Hematopoietic multipotent progenitor cell (in vitro differentiated cells): Measurements from ENCODE around the gene GTF2F2. TPM values are rescaled to one million over a fixed set of nuclear protein-coding genes. Genes with fewer than 3 reads are reported as not detected.

Experiments used
- DNase-seq, 3 donors: peaks; one replicate each; pipeline ENCODE4 v3.0.0-alpha.2; 2011 to 2015; ENCODE audit warnings: low read depth in 2 of 3, low spot score in 2 of 3
- total RNA-seq: library from RNA; depleted of rRNA; stranded (reverse); fragments of >200 nt; gene quantifications from one replicate; pipeline ENCODE4 v1.2.3, GENCODE V29; 2012

The GTF2F2 gene, protein sequence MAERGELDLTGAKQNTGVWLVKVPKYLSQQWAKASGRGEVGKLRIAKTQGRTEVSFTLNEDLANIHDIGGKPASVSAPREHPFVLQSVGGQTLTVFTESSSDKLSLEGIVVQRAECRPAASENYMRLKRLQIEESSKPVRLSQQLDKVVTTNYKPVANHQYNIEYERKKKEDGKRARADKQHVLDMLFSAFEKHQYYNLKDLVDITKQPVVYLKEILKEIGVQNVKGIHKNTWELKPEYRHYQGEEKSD
- 9.7 TPM for total RNA-seq

DNA sequence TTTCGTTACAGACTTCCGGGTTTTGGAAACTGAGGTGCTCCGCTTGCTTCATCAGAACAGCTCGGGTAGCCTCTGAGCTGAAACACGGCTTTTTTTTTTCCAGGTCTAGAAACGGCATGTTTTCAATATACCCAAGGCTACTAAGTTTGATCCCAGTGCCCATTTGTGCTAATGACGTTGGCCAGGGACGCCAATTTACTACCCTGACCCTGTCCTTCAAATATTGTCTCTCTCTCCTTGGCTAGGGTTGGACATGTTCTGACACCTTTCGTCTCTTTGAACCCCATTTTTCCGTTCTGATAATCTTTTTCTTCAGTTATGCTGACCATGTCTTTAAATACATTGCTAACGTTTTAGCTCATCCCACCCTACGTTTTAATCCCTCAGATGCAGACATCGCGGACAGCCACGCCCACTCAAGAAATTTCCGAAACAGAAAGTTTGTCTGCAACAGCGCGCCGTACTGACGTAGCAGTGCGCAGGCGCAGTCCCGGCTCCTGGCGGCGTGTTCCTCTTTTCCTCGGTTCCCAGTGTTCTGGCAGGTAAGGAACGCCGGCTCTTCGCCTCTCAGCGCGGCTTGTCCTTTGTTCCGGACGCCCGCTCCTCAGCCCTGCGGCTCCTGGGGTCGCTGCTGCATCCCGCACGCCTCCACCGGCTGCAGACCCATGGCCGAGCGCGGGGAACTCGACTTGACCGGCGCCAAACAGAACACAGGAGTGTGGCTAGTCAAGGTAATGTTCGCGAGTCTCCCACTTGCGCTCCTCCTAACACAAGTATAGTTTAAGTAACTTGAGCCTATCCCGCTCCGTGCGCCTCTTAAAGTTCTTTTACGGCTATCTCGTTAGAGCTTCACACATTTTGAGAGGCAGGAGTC, at the start of gene GTF2F2:
Gene GTF2F2 (plus strand): TSS at position 520 of the 874 bp plus-strand sequence. CDS start 146 bp downstream, at position 666.
- peak; percentile 78 to 91 (median 90) for DNase-seq

DNA sequence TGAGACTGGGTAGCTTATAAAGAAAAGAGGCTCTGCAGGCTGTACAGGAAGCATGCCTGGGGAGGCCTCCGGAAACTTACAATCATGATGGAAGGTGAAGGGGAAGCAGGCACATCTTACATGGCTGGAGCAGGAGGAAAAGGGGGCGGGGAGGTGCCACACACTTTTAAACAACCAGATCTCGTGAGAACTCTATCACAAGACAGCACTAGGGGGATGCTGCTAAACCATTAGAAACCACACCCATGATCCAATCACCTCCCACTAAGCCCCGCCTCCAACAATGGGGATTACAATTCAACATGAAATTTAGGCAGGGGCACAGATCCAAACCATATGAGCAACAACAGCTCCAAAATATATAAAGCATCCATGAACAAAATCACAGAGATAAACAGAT, 46.5 kb upstream of the GTF2F2 start:
- no peak for DNase-seq

DNA sequence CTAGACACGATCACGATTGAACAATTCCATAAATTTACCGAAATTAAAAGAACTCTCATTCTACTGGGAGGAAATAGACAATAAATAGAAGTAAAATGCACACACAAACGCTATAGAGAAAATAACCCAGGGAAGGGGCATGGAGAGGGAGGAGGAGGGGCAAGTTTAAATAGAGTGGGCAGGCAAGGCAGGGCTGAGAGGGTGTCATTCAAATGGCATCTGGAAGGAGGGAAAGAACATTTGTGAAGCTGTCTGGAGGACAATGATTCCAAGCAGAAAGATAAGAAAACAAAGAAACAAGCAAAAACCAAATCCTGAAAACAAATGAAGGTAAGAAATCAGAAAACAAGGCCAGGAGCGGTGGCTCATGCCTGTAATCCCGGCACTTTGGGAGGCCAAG, 45.6 kb upstream of the GTF2F2 start:
- no peak for DNase-seq

DNA sequence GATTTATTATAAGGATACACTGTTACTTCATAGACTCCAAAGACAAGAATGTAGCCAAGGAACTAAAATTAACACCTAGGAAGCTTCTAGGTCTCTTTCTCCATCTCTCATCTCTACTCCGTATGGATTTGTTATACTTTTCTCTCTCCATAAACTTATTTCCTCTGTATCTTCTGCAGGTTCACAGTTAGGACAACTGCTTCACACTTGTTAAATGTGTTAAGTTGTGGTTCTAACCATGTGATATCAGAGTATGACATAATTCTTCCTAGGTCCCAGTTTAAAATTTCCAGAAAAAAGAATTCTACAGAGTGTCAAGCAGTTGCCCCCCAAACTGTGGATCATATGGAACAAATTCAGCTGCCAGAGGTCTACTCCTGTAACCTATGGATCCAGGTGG, 42.3 kb upstream of the GTF2F2 start:
- no peak for DNase-seq

DNA sequence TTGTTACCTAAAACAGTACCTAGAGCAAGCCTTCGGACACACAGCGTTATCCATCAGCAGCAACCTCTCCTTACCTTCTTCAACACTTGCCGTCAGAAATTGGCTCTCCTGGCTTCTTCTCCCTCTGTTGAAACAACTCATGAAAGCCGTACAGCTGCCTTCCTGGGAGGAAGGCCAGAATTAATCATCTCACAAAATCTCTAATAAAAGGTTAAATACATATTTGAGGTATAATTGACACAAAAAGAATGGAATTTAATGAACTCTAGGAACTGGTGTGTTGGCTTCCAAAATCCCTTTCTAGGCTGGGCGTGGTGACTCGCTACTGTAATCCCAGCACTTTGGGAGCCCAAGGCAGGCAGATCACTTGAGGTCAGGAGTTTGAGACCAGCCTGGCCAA, 37.3 kb upstream of the GTF2F2 start:
- DNase-seq = no peak

DNA sequence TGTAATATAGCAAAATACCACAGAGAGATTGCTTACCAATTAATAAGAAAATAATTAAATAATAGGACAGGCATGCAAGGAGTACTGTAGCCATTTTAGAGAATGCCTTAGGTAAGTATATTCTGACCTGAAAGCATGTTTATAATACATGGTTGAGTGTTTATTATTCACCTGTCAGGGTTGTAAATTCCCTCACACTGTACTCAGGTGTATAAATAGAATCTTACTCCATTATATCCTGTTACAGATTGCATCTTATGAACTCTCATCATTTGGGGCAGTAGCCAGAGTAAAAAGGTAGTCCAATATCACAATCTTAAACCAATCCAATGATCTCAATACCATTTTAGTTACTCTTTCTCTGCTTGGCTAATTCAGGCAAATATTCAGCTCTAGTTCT, 35.8 kb upstream of the GTF2F2 start:
- DNase-seq = no peak

DNA sequence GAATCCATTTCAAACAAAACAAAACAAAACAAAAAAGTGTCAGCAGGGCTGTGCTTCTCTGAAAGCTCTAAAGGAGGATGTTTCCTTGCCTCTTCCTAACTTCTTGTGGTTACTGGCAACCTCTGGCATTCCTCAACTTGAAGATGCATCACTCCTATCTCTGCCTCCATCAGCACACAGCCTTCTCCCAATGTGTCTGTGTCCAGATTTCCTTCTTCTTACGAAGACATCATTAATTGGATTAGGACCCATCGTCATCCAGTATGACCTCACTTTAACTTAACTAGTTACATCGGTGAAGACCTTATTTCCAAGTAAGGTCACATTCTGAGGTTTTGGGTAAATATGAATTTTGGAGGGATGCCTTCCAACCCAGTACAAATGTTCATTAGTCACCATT, 33.8 kb upstream of the GTF2F2 start:
- no peak for DNase-seq

DNA sequence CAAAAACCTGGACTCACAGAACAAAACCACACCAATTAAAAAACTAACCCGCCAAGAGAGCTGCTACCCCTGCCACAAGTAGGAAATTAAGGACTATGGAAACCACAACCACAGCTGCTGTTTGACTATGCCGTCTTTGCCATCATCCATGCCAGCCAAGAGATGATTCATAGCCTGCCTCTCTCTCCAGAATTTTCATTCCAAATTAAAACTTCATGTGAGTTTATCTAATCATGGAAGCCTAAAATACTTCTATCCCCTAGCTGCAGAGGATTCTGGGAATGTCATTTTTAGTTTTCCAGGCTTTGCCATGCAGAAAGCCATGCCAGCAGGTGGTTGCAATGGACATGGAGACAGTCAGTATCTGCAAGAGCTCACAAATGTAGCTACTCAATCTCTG, 27.6 kb upstream of the GTF2F2 start:
- DNase-seq = peak in 2 of 3 donors; percentile 43 to 78

DNA sequence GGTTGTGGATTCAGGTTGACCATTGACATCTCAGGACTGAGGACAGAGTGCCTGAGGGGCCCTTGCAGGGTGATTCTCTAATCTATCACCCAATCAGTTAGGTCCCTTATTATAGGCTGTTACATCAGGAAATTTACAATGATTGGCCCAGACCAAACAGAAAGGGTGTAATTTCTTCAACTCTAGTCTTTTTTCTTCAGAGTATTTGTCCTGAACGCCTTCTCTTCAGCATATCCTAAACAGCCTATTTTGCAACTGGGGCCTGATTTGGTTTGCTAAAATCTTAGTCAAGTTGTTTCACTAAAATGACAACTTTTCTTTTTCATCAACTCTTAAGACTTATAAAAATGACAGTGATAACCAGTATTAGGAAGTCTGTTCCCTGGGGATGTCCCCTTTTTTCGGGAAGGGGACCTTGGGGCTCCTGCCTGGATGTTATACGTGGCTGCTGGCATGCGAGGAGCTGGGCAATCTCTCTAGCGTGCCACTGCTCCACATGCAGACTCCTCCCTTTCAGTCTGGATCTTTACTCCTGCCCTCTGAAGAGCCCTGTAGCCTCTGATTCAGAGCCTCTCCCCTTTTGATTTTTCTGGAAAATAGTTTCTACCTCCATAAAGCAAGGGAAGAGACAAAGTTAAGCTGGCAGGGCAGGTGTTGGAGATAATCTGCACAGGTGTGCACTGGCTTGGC, 19.6 kb upstream of the GTF2F2 start:
- DNase-seq = no peak

DNA sequence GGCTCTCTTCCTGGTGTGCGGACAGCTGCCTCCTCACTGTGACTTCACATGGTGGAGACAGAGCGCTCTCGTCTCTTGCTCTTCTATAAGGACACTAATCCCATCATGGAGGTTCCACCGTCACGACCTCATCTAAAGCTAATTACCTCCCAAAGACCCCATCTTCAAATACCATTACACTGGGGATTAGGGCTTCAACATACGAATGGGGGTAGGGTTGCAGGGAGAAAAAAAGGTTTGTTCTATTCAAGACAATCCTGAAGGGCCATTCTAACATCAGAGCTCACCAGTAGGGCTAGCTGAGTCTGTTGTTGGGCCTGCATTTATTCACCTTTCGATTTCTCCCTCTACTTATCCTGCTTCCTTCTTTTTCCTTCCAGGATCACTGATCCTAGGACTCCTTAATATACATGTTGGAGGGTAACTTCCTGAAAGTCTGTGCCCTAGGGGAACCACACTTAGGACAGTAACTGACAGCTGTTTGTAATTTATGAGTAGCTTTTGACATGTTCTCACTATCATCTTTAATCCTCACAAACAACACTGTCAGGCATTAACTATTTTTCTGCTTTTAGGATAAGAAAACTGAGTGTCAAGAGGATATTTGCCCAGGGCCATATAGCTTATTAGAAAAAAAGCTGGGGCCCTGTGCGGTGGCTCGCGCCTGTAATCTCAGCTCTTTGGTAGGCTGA, 18.8 kb upstream of the GTF2F2 start:
- DNase-seq = no peak

DNA sequence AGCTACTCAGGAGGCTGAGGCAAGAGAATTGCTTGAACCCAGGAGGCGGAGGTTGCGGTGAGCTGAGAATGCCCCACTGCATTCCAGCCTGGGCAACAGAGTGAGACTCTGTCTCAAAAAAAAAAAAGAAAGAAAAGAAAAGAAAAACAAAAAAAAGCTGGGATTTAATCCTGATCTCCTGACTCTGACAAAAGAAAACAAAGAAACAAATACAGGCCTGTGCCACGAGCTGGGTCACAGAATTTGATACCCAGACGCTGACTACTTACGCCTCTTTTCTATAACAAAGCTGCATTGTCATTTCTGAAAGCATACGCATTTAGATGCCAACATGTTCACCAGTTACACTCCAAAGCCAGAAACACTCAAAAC, 18.2 kb upstream of the GTF2F2 start:
- DNase-seq = no peak

DNA sequence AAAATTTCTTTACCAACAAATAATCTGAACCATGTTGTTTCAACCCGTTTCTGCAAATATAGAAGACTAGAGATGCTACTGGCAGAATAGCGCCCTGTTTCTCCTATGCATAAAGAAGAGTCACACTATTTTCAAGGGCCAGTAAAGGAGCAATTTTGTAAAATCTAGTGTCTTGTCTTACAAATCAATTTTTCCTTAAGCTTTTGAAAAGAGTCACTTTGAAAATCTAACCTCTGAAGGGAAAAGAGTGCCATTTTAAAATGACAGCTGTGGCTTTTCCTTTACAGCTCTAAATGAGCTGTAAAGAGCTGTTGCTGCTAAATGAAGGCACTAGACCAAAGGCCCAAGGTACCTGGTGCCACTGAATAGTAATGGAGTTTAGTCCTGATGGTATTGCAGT, 16.9 kb upstream of the GTF2F2 start:
- DNase-seq = no peak

DNA sequence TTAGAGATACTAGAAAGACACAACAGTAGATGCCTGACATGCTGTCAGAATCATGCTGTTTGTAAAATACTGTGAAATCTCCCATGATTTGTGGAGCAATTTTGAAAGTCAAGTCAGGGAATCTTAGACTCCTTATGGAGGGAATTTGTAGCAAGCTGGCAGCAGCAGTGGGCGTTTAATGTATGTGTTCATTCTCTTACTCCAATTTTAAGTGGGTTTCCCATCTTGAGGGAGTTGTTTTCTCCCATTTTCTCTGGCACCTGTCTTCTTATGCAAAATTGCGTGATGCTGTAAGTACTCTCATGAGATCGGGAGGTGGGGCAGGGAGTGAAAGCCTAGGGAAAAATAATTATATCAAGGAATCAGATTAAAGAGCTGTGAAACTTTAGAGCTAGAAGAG, 16.0 kb upstream of the GTF2F2 start:
- DNase-seq = no peak

DNA sequence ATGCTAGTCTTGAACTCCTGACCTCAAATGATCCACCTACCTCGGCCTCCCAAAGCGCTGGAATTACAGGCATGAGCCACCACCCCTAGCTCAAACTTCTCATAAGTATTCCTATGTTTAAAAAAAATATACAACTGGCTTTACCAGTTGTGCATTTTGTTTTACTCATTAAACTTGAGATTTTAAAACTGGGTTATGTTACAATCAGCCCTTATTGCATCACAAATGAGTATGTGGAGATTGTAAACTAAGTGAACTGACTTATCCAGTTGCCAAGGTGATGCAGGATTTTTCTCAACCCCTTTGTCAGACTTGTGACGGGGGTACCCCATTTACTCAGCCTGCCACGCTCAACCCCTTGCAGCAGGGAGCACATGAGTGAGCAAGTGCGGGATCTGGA, 14.4 kb upstream of the GTF2F2 start:
- no peak for DNase-seq

DNA sequence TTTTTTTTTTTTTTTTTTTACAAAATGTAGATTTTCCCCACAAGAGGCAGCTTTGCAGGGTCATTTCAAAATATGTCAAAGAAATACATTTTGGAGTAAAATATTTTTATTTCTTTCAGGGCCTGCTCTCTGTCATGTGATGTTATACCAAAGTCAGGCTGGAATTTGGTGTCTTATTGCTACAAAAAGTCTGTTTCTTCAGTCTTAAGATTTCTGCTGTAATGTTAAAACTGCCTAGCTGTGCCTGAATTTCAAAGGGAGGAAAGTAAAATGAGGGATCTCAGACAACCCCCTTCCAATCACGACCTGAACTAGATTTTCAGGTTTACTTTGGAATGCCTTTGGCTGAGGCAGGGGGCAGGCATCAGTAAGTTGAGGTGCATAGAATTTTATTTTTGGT, 12.8 kb upstream of the GTF2F2 start:
- no peak for DNase-seq

DNA sequence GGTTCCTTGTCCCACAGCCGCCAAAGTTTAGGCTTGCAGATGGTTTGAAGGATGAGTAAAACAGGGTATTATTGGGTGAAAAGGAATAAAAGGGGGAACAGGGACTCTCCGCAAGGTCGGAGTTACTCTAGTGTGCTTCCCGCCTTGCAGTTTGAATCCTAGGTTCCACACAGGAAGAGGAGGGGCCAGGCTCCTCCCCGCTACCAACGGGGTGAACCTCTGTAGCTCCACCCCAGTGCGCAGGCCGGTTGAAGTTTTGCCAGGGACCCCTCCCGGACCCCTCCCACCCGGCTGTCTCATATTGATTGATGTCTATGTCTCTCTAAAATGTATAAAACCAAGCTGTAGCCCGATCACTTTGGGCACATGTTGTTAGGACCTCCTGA, 11.6 kb upstream of the GTF2F2 start:
- peak in 1 of 3 donors; percentile 31 for DNase-seq

DNA sequence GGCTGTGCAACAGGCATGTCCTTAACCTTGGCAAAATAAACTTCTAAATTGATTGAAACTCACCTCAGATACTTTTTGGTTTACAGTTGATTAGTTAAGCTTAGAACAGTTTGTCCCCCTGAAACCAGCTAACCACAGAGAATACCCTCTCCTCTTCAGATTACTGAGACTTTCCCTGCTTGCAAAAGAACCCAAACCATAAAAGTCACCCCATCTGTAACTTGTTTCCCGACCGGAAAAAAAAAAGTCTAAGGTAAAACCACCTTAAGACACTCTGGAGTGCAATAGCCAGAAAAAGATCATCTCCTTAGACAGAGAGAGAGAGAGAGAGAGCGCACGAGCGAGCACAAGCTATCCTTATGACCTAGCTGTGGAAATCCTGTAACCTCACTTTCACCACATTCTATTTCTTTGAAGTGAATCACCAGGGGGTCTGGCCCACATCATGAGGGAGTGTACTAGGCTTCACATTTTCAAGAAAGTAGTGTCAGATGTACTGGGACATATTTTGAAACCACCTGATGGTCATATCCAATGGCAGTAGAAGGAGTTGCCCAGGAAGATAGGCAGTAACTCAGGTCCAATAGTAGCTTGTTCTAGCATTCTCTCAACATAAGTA, 11.1 kb upstream of the GTF2F2 start:
- DNase-seq = peak in 1 of 3 donors; percentile 10

DNA sequence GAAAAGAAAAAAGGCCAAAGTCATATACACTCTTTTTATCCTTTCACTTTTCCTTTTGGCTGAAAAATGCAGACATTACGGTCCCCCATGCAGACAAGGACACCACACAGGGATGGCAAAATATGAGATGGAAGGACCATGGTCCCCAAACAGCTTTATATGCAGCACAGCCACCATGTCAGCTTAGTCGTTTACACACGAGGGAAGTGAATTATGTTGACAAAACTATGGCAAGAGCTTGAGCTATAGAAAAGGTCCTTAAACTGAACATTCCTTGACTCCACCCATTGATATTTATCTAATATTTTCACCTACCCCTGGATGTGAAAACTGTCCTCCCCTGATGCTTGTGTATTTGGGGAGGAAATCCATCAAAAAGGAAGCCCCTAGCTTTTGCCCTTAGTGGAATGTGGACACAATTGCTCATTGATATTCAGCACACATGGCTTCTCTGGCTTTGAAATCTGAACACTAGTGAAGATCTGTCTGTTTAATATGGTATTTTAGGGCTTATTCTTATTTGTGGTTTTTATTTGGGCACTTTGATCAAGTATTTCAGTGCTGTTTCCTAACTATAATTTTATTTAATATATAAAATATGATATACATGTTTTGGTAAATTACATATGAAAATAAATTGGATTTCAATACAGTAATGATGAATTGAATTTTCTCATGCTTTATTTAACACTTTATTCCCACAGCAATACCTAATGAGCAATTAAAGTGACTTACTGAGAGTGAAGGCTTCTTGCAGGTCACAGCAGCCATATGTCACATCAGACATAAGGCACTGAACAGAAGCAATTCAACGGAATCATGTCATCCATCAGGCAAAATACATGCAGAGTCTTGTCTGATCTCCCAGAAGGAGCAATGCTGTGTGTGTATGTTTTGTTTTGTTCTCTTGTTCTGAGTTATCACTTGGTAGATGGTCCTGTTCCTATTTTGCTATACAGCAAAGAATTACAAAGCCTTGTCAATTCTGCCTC, 6.8 kb upstream of the GTF2F2 start:
- no peak for DNase-seq

DNA sequence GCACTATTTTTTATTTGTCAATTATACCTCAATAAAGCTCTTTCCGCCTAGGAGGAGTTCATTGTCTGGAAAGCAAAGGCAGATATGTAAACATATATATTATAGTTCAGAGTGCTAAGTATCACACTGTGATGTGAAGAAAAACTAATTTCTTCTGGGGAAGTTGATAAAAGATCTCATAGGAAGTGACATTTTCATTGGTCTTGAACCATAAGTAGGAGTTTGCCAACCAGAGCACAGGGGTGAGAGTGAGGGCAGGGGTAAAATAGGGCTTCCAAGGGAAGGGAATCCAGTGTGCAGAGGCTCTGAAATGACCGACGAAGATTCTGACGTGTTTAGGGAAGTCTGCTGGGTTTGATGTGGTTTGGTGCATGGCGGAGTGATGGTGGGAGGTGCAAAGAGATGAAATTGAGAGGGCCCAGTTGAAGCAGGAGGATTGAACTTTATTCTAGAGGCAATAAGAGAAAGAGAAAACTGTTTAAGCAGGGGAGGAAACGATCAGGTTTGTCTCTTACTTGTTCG, 780 bp upstream of the GTF2F2 start:
- peak; percentile 55 to 78 (median 59) for DNase-seq
